Smooth muscle cell (in vitro differentiated cells): ENCODE data around the gene RPS16. TPM values are rescaled to one million over a fixed set of nuclear protein-coding genes. Genes with fewer than 3 reads are reported as not detected.

Source experiments
- DNase-seq: peaks from one replicate; lab custom pipeline; 2025; ENCODE audit not compliant: unreplicated experiment; lab: John Stamatoyannopoulos, UW
- H2AFZ ChIP-seq: fragments of 200-600 bp; sonication (generic); 2 replicates; pipeline ENCODE4 v1.6.0; 2016; ENCODE audit warnings: antibody characterized with exemption, low read depth, mild to moderate bottlenecking
- H3F3A ChIP-seq: fragments of 200-600 bp; sonication (generic); 2 replicates; pipeline ENCODE4 v1.6.0; 2017; ENCODE audit warnings: antibody characterized with exemption, low read depth
- H3K27ac ChIP-seq: fragments of 200-600 bp; sonication (generic); 2 replicates; pipeline ENCODE4 v1.5.1; 2016; ENCODE audit warnings: low read depth, mild to moderate bottlenecking
- H3K27me3 ChIP-seq: fragments of 200-600 bp; sonication (generic); 2 replicates; pipeline ENCODE4 v1.6.1; 2016; ENCODE audit warnings: low read depth, mild to moderate bottlenecking
- H3K36me3 ChIP-seq: fragments of 200-600 bp; sonication (generic); 2 replicates; pipeline ENCODE4 v1.5.1; 2016; ENCODE audit warnings: low read depth
- H3K4me1 ChIP-seq: fragments of 200-600 bp; sonication (generic); 2 replicates; pipeline ENCODE4 v1.5.1; 2016; ENCODE audit warnings: low read depth
- H3K4me2 ChIP-seq: fragments of 200-600 bp; sonication (generic); 2 replicates; pipeline ENCODE4 v1.6.0; 2016; ENCODE audit warnings: mild to moderate bottlenecking
- H3K4me3 ChIP-seq: fragments of 200-600 bp; sonication (generic); 2 replicates; pipeline ENCODE4 v1.5.1; 2016; ENCODE audit warnings: mild to moderate bottlenecking
- H3K79me2 ChIP-seq: fragments of 200-600 bp; sonication (generic); 2 replicates; pipeline ENCODE4 v1.6.0; 2016; ENCODE audit warnings: low read depth, mild to moderate bottlenecking
- H3K9ac ChIP-seq: fragments of 200-600 bp; sonication (generic); 2 replicates; pipeline ENCODE4 v1.6.0; 2016; ENCODE audit warnings: low read depth
- H3K9me3 ChIP-seq: fragments of 200-600 bp; sonication (generic); replicated peaks from 2 replicates; pipeline ENCODE4 v1.5.1; 2016; ENCODE audit warnings: low read depth
- H4K20me1 ChIP-seq: fragments of 200-600 bp; sonication (generic); 2 replicates; pipeline ENCODE4 v1.6.0; 2016; ENCODE audit warnings: low read depth
- WGBS: methylation state at CpG from one replicate; pipeline ENCODE4 v1.1.7; 2016; ENCODE audit warnings: low lambda C conversion rate; 5-methylcytosine and 5-hydroxymethylcytosine counted together
- polyA plus RNA-seq: library from polyadenylated mRNA; unstranded; fragments of >200 nt; fragmentation: Nextera tagmentation; extraction: Ambion mirVana; gene quantifications from 2 replicates; pipeline ENCODE4 v1.2.1, GENCODE V29; 2016
- total RNA-seq: library from RNA; depleted of rRNA; stranded (reverse); fragments of >200 nt; gene quantifications from 2 replicates; pipeline ENCODE4 v1.2.3, GENCODE V29; 2014
- TF ChIP-seq, protein P1 (sequence below): fragments of 200-600 bp; sonication (generic); IDR thresholded peaks from 2 replicates; pipeline ENCODE4 v1.5.1; 2017; ENCODE audit warnings: borderline replicate concordance, mild to moderate bottlenecking, antibody characterized with exemption; ENCODE audit not compliant: insufficient read depth, poor library complexity, severe bottlenecking

Gene RPS16
- total and polyA plus RNA-seq, 2 experiments from 2014 or later, result 97.1 to 539 TPM

DNA sequence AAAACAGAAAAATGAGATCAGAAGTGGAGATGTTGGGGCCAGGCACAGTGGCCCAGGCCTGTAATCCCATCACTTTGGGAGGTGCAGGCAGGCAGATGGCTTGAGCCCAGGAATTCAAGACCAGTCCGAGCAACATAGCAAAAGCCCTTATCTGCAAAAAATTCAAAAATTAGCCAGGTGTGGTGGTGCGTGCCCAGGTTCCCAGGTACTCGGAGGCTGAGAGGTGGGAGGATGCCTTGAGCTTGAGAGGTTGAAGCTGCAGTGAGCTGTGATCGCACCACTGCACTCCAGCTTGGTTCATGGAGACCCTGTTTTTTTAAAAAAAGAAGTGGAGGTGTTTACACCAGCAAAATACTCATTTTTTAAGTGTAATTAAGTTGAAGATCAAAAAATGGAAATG lies 35.7 kb downstream of the RPS16 start:
- TF ChIP-seq, protein P1, sequence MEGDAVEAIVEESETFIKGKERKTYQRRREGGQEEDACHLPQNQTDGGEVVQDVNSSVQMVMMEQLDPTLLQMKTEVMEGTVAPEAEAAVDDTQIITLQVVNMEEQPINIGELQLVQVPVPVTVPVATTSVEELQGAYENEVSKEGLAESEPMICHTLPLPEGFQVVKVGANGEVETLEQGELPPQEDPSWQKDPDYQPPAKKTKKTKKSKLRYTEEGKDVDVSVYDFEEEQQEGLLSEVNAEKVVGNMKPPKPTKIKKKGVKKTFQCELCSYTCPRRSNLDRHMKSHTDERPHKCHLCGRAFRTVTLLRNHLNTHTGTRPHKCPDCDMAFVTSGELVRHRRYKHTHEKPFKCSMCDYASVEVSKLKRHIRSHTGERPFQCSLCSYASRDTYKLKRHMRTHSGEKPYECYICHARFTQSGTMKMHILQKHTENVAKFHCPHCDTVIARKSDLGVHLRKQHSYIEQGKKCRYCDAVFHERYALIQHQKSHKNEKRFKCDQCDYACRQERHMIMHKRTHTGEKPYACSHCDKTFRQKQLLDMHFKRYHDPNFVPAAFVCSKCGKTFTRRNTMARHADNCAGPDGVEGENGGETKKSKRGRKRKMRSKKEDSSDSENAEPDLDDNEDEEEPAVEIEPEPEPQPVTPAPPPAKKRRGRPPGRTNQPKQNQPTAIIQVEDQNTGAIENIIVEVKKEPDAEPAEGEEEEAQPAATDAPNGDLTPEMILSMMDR, result no peak
- Histone ChIP-seq H3K27ac (no peak overlapping the region), H3K79me2 (no peaks in the 10 kb centered on the region), H2AFZ (no peak overlapping the region), H3K27me3 (no peaks in the 10 kb centered on the region), H3K4me1 (peaks cover 17% of the 10 kb centered on the region), H3K9ac (no peak overlapping the region), H3K9me3 (no peaks in the 10 kb centered on the region), H3K36me3 (no peaks in the 10 kb centered on the region), H3F3A (peaks cover 33% of the 10 kb centered on the region), H3K4me2 (no peak overlapping the region), H3K4me3 (no peak overlapping the region), H4K20me1 (no peaks in the 10 kb centered on the region)
- DNase-seq, result no peak
- 97% methylated on average over 4 of the region's 4 CpGs for WGBS

DNA sequence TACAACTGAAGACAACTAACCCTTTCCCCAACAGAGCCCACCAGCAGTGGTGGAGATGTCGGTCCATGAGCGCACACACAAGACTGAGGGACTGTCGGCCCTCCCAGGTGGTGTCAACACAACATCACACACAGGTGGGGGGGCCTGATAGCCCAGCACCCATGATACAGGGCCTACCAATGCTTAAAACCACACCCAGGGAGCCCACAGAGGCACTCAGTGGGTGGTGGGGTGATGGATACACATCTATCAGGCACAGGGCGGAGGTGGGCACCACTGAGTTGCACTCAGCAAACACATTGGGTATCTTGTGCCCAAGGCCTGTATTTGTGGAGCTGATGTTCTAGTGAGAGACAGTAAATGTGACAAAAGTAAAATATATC lies 36.1 kb downstream of the RPS16 start:
- no peaks in the 10 kb centered on the region for H3K9me3 ChIP-seq
- peaks cover 17% of the 10 kb centered on the region for H3K4me1 ChIP-seq
- H3K27ac ChIP-seq, result no peak overlapping the region
- H4K20me1 ChIP-seq, result no peaks in the 10 kb centered on the region
- no peaks in the 10 kb centered on the region for H3K27me3 ChIP-seq
- WGBS, result 100% methylated on average over 4 of the region's 4 CpGs
- H2AFZ ChIP-seq, result no peak overlapping the region
- no peak overlapping the region for H3K9ac ChIP-seq
- H3K4me3 ChIP-seq, result no peak overlapping the region
- H3K79me2 ChIP-seq, result no peaks in the 10 kb centered on the region
- H3K4me2 ChIP-seq, result no peak overlapping the region
- H3K36me3 ChIP-seq, result no peaks in the 10 kb centered on the region
- DNase-seq, result no peak
- H3F3A ChIP-seq, result peaks cover 33% of the 10 kb centered on the region
- TF ChIP-seq, protein P1, result no peak

DNA sequence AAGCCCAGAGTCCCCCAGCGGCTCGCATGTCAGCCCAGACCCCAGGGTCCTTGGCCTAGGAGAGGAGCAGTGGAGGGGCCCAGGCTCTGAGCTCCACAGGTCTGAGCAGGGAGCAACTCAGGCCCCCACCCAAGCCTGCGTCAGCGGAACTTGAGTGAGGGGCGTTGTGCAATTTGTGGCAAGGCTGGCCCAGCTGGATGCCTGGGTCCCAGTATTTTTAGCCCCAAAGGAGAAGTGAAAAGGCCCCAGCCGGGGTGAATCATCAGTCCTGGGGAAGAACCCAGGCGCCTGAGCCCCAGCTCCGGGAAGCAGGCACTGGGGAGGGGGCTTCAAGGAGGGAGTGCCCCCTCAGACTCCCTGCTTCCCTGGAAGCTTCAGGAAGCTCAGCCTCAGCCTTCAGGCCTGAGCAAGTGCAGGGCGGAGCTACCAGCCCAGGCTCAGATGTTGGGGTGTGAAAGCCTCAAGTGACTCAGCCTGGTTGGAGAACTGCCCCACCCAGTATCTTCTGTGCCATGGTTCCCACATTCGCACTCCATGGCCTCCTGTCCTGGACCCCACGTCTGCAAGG lies 37.4 kb downstream of the RPS16 start:
- Histone ChIP-seq H3K27me3 (no peaks in the 10 kb centered on the region), H3K4me3 (no peak overlapping the region), H4K20me1 (no peaks in the 10 kb centered on the region), H3K79me2 (peaks cover 8% of the 10 kb centered on the region), H3F3A (peaks cover 26% of the 10 kb centered on the region), H2AFZ (no peak overlapping the region), H3K4me1 (peaks cover 13% of the 10 kb centered on the region), H3K36me3 (no peaks in the 10 kb centered on the region), H3K9me3 (no peaks in the 10 kb centered on the region), H3K4me2 (peak overlapping the region; percentile 9), H3K27ac (peak overlapping the region; percentile 89), H3K9ac (peak overlapping the region; percentile 63)
- 80% methylated on average over 11 of the region's 11 CpGs for WGBS
- TF ChIP-seq, protein P1, result no peak
- no peak for DNase-seq
